ENCODE data around the gene TUBA1C.
"Not testable (repeated sequence)": the region's sequence is repeated elsewhere in the genome, so short reads cannot be mapped to it uniquely, and the experiment has no call there.

TUBA1C gene

GRCh38 chr12:49314811-49315210, 49.9 kb downstream of the TUBA1C start:
- DNase-seq = no peak

GRCh38 chr12:49317118-49317517, 52.2 kb downstream of the TUBA1C start:
- not testable (repeated sequence) for DNase-seq

- DNase-seq = not testable (repeated sequence)
Measured at GRCh38 chr12:49320411-49321103, 55.7 kb downstream of the TUBA1C start.

GRCh38 chr12:49322367-49322707, 57.5 kb downstream of the TUBA1C start:
- DNase-seq = no peak

- DNase-seq = peak; percentile 97
Measured at GRCh38 chr12:49322708-49323523, 58.0 kb downstream of the TUBA1C start, which contains the start of gene TROAP. Gene TROAP, plus strand, starts transcription at chr12:49323255. Its CDS starts 354 bp downstream, at chr12:49323609.

GRCh38 chr12:49323524-49324097, 58.7 kb downstream of the TUBA1C start:
- DNase-seq = no peak
